Activated T-cell treated with anti-CD3 and anti-CD28 coated beads, Interleukin-2, amount 50 U/mL, for 4 hours (primary cell): ENCODE measurements around the gene FBXO2. TPM values are rescaled to one million over a fixed set of nuclear protein-coding genes. Genes with fewer than 3 reads are reported as not detected.
"Not testable (repeated sequence)": the region's sequence is repeated elsewhere in the genome, so short reads cannot be mapped to it uniquely, and the experiment has no call there.

Source experiments
- ATAC-seq, 2 donors: fragments of 200-7000 bp; cut with Tn5 transposase; one replicate each; pipeline ENCODE4 v1.10.0; 2021
- DNase-seq: peaks from one replicate; pipeline ENCODE4 v3.0.0-alpha.2; 2020
- H3K27me3 Mint-ChIP-seq: one replicate; pipeline ENCODE4 v1.8.0; 2021; ENCODE audit warnings: low read depth, mixed read lengths
- H3K36me3 Mint-ChIP-seq: one replicate; pipeline ENCODE4 v1.8.0; 2022; ENCODE audit warnings: mixed read lengths; ENCODE audit not compliant: insufficient read depth
- H3K4me1 Mint-ChIP-seq: one replicate; pipeline ENCODE4 v1.8.0; 2021; ENCODE audit warnings: low read depth, mixed read lengths
- H3K4me3 Mint-ChIP-seq: one replicate; pipeline ENCODE4 v1.8.0; 2021; ENCODE audit warnings: mild to moderate bottlenecking, moderate library complexity, mixed read lengths
- H3K9me3 Mint-ChIP-seq: one replicate; pipeline ENCODE4 v1.8.0; 2021; ENCODE audit warnings: mixed read lengths
- total RNA-seq, 3 donors: library from RNA; stranded (reverse); gene quantifications; one replicate each; pipeline ENCODE4 v1.2.1, GENCODE V29; 2021

FBXO2 gene
- total RNA-seq, 3 donors from 2014 or later: 0.81 to 1.8 (median 1.7) TPM

- Mint-ChIP-seq H3K9me3 (no peaks in the 10 kb centered on the region), H3K4me1 (peaks cover 30% of the 10 kb centered on the region), H3K27me3 (no peaks in the 10 kb centered on the region), H3K36me3 (no peaks in the 10 kb centered on the region), H3K4me3 (no peak overlapping the region)
- no peak for ATAC-seq
- no peak for DNase-seq
Observed at GRCh38 chr1:11652203-11652780, 1.9 kb downstream of the FBXO2 start.

- peaks cover 29% of the 10 kb centered on the region for H3K4me1 Mint-ChIP-seq
- no peaks in the 10 kb centered on the region for H3K36me3 Mint-ChIP-seq
- peak overlapping the region; percentile 78 for H3K4me3 Mint-ChIP-seq
- ATAC-seq (no peak), DNase-seq (no peak)
- no peaks in the 10 kb centered on the region for H3K27me3 Mint-ChIP-seq
- no peaks in the 10 kb centered on the region for H3K9me3 Mint-ChIP-seq
Observed at GRCh38 chr1:11651017-11651416, 3.2 kb downstream of the FBXO2 start.

- peak; percentile 67 to 69 for ATAC-seq
- no peaks in the 10 kb centered on the region for H3K27me3 Mint-ChIP-seq
- peaks cover 23% of the 10 kb centered on the region for H3K4me1 Mint-ChIP-seq
- peak; percentile 64 for DNase-seq
- peak overlapping the region; percentile 78 for H3K4me3 Mint-ChIP-seq
- H3K9me3 Mint-ChIP-seq: no peaks in the 10 kb centered on the region
- H3K36me3 Mint-ChIP-seq: no peaks in the 10 kb centered on the region
Observed at GRCh38 chr1:11650331-11650991, 3.8 kb downstream of the FBXO2 start.

GRCh38 chr1:11649624-11650330 lies 4.5 kb downstream of the FBXO2 start:
- no peak for DNase-seq
- no peak for ATAC-seq
- Mint-ChIP-seq H3K36me3 (no peaks in the 10 kb centered on the region), H3K27me3 (no peaks in the 10 kb centered on the region), H3K9me3 (no peaks in the 10 kb centered on the region), H3K4me1 (peaks cover 21% of the 10 kb centered on the region), H3K4me3 (peak overlapping the region; percentile 33)

GRCh38 chr1:11649237-11649623 lies 5.0 kb downstream of the FBXO2 start:
- H3K4me1 Mint-ChIP-seq: peaks cover 21% of the 10 kb centered on the region
- no peaks in the 10 kb centered on the region for H3K36me3 Mint-ChIP-seq
- H3K27me3 Mint-ChIP-seq: no peaks in the 10 kb centered on the region
- H3K9me3 Mint-ChIP-seq: no peaks in the 10 kb centered on the region
- no peak overlapping the region for H3K4me3 Mint-ChIP-seq
- ATAC-seq (no peak), DNase-seq (no peak)

- Mint-ChIP-seq H3K4me3 (no peak overlapping the region), H3K9me3 (no peaks in the 10 kb centered on the region), H3K4me1 (peaks cover 21% of the 10 kb centered on the region), H3K27me3 (no peaks in the 10 kb centered on the region), H3K36me3 (no peaks in the 10 kb centered on the region)
- ATAC-seq: peak; percentile 46 to 63
- no peak for DNase-seq
Observed at GRCh38 chr1:11648732-11649158, 5.5 kb downstream of the FBXO2 start.

- no peaks in the 10 kb centered on the region for H3K36me3 Mint-ChIP-seq
- no peak overlapping the region for H3K4me3 Mint-ChIP-seq
- DNase-seq (no peak), ATAC-seq (no peak)
- no peaks in the 10 kb centered on the region for H3K9me3 Mint-ChIP-seq
- peaks cover 21% of the 10 kb centered on the region for H3K4me1 Mint-ChIP-seq
- no peaks in the 10 kb centered on the region for H3K27me3 Mint-ChIP-seq
Observed at GRCh38 chr1:11648039-11648438, 6.2 kb downstream of the FBXO2 start.

- H3K36me3 Mint-ChIP-seq: no peaks in the 10 kb centered on the region
- H3K4me1 Mint-ChIP-seq: peaks cover 21% of the 10 kb centered on the region
- H3K4me3 Mint-ChIP-seq: no peak overlapping the region
- DNase-seq (no peak), ATAC-seq (no peak)
- no peaks in the 10 kb centered on the region for H3K27me3 Mint-ChIP-seq
- H3K9me3 Mint-ChIP-seq: no peaks in the 10 kb centered on the region
Observed at GRCh38 chr1:11647333-11647732, 6.9 kb downstream of the FBXO2 start.

GRCh38 chr1:11646317-11646716 lies 7.9 kb downstream of the FBXO2 start:
- Mint-ChIP-seq H3K4me1 (peaks cover 19% of the 10 kb centered on the region), H3K9me3 (no peaks in the 10 kb centered on the region), H3K27me3 (no peaks in the 10 kb centered on the region), H3K4me3 (no peak overlapping the region), H3K36me3 (no peaks in the 10 kb centered on the region)
- ATAC-seq: no peak
- DNase-seq: no peak

- H3K27me3 Mint-ChIP-seq: no peaks in the 10 kb centered on the region
- ATAC-seq: peak; percentile 47
- no peak overlapping the region for H3K4me3 Mint-ChIP-seq
- no peaks in the 10 kb centered on the region for H3K9me3 Mint-ChIP-seq
- H3K36me3 Mint-ChIP-seq: no peaks in the 10 kb centered on the region
- H3K4me1 Mint-ChIP-seq: peaks cover 14% of the 10 kb centered on the region
- DNase-seq: peak; percentile 79
Observed at GRCh38 chr1:11645670-11646265, 8.5 kb downstream of the FBXO2 start.

- H3K4me1 Mint-ChIP-seq: peaks cover 10% of the 10 kb centered on the region
- ATAC-seq (no peak), DNase-seq (no peak)
- no peak overlapping the region for H3K4me3 Mint-ChIP-seq
- H3K27me3 Mint-ChIP-seq: no peaks in the 10 kb centered on the region
- no peaks in the 10 kb centered on the region for H3K36me3 Mint-ChIP-seq
- H3K9me3 Mint-ChIP-seq: no peaks in the 10 kb centered on the region
Observed at GRCh38 chr1:11645270-11645669, 9.0 kb downstream of the FBXO2 start.

GRCh38 chr1:11643782-11644181 lies 10.4 kb downstream of the FBXO2 start:
- Mint-ChIP-seq H3K27me3 (no peaks in the 10 kb centered on the region), H3K36me3 (no peaks in the 10 kb centered on the region), H3K4me1 (peaks cover 2% of the 10 kb centered on the region), H3K9me3 (no peaks in the 10 kb centered on the region), H3K4me3 (no peak overlapping the region)
- DNase-seq: no peak
- no peak for ATAC-seq

GRCh38 chr1:11642418-11643017 lies 11.7 kb downstream of the FBXO2 start:
- not testable (repeated sequence) for H3K4me3 Mint-ChIP-seq, H3K36me3 Mint-ChIP-seq, H3K27me3 Mint-ChIP-seq, H3K4me1 Mint-ChIP-seq, H3K9me3 Mint-ChIP-seq
- DNase-seq (peak; percentile 68), ATAC-seq (peak; percentile 83 to 84)

GRCh38 chr1:11641776-11642305 lies 12.4 kb downstream of the FBXO2 start:
- DNase-seq (no peak), ATAC-seq (no peak)
- Mint-ChIP-seq H3K4me3 (no peak overlapping the region), H3K4me1 (no peaks in the 10 kb centered on the region), H3K9me3 (no peaks in the 10 kb centered on the region), H3K27me3 (peaks cover 2% of the 10 kb centered on the region), H3K36me3 (no peaks in the 10 kb centered on the region)
